Ovary (tissue), 3 donors: ENCODE results near the gene CALY.

ENCODE experiments used
- CTCF ChIP-seq, 3 donors: fragments of 450-650 bp in 2 of 3; fragments of 200-600 bp in 1 of 3; IDR thresholded peaks; one replicate each; pipeline versions ENCODE4 v1.5.1 to v1.8.0; 2016 to 2022; ENCODE audit warnings: antibody characterized with exemption in 3 of 3, mild to moderate bottlenecking in 1 of 3
- EP300 ChIP-seq: sonication (generic); formaldehyde crosslinking; IDR thresholded peaks from one replicate; pipeline ENCODE4 v1.6.1; 2017; ENCODE audit warnings: antibody characterized with exemption
- POLR2A ChIP-seq: fragments of 450-650 bp; IDR thresholded peaks from one replicate; pipeline ENCODE4 v1.6.1; 2017; ENCODE audit warnings: antibody characterized with exemption, mild to moderate bottlenecking, moderate library complexity
- donor health status: DM: no; HTN: no; CAD: no.

GRCh38 chr10:133361227-133361626, 24.5 kb upstream of the CALY start:
- no peak for TF ChIP-seq POLR2A
- no peak for TF ChIP-seq CTCF (IDR thresholded peaks at IDR 0.05)
- TF ChIP-seq EP300 = no peak
